NCI-H446 treated with DMSO at 0.1 percent for 48 hours (cell line): ENCODE results near the gene ZFP3.
"Not testable (repeated sequence)": the region's sequence is repeated elsewhere in the genome, so short reads cannot be mapped to it uniquely, and the experiment has no call there.

Experiments used
- DNase-seq: peaks from one replicate; lab custom pipeline; 2025; lab: John Stamatoyannopoulos, UW

The ZFP3 gene

GRCh38 chr17:5078106-5079028, at the start of gene ZFP3:
TSS of gene ZFP3 (plus strand) at chr17:5078467. CDS start at chr17:5091505, 13,038 bp downstream.
- DNase-seq = peak; percentile 79

- DNase-seq = not testable (repeated sequence)
Measured at GRCh38 chr17:5030168-5030567, 48.1 kb upstream of the ZFP3 start.

DNA sequence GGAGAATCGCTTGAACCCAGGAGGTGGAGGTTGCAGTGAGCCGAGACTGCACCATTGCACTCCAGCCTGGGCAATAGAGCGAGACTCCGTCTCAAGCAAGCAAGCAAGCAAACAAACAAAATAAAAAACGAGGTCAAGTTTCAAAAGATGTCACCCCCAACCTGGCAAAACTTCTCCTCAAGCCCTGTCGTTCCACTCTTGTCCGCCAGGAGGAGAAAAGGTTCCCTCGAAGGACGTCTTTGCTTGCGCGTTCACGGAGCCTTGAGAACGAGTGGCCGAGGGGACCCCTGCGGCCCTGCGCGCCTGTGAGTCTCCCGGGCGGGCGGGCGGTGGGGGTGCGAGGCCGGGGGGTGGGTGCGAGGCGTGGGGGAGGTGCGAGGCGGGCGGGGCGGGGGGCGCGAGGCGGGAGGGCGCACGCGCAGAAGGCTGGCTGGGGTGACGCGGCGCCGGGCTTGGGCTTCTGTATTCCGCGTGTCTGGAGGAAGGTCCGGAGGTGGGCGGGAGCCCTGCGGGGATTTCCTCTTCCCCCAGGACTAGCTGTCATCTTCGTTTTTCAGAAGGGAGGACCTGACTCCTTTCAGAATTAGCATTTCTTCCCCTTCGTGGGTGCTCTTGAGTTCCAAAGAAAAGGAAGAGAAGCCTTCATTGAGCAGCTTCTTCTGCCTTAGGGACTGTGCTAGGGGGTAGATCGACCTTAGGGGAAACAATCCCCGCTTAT, 46.7 kb upstream of the ZFP3 start:
- peak; percentile 44 for DNase-seq

GRCh38 chr17:5032865-5033264, 45.4 kb upstream of the ZFP3 start:
- no peak for DNase-seq

- no peak for DNase-seq
Measured at GRCh38 chr17:5033352-5034015, 44.8 kb upstream of the ZFP3 start.

- no peak for DNase-seq
Measured at GRCh38 chr17:5034063-5034462, 44.2 kb upstream of the ZFP3 start.

DNA sequence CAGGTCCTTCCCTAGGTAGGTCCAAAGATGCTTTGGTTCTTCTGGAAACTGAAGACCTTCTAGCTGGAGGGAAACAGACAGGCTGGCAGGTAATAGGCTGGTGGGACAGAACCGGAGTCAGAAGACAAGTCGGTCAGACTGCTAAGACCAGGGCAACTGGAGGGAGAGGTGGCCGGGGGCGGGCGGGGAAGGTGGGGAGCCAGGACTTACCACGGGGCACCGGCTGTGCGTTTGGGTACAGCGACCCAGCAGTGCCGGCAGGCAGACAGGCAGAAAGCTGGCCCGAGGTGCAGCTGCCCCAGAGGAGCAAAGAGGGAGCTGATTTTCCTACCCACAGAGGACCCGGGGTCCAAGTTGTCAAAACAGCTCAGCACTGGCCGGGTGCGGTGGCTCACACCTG, 43.6 kb upstream of the ZFP3 start:
- DNase-seq = no peak

GRCh38 chr17:5035315-5035714, 43.0 kb upstream of the ZFP3 start, which contains the start of gene SLC52A1:
TSS of gene SLC52A1 (minus strand) at chr17:5035426. CDS start at chr17:5034606, 820 bp downstream.
- DNase-seq = no peak

DNA sequence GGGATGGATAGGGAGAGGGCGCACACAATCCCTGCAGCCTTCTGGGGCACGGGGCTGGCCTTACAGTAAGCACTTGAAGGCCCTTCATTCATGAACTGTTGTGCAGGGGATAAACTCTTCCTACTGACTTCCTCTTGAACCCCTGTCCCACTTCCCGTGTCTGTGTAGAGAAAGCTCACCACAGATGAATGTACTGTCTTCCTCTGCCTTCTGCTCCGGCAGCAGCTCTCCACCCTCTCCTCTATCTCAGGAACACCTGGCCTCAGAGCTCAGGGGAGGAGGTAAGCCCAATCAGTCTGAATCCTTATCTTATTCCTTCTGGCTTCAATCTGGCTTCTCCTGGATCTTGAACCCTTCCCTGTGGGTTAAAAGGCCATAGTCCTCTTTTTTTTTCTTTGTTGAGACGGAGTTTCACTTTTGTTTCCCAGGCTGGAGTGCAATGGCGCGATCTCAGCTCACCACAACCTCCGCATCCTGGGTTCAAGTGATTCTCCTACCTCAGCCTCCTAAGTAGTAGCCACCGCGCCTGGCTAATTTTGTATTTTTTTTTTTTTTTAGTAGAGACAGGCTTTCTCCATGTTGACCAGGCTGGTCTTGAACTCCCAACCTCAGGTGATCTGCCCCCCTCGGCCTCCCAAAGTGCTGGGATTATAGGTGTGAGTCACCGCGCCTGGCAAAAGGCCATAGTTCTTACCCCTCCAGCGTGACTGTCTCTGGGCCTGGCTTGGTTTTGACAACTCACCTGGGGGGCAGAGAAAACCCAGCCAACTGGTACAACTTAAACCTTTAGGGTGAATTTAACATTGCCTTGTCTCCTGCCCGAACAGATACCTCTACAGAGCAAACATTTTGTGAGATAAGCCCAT, 35.9 kb upstream of the ZFP3 start:
- no peak for DNase-seq

- DNase-seq = no peak
Measured at GRCh38 chr17:5043524-5043923, 34.7 kb upstream of the ZFP3 start.

DNA sequence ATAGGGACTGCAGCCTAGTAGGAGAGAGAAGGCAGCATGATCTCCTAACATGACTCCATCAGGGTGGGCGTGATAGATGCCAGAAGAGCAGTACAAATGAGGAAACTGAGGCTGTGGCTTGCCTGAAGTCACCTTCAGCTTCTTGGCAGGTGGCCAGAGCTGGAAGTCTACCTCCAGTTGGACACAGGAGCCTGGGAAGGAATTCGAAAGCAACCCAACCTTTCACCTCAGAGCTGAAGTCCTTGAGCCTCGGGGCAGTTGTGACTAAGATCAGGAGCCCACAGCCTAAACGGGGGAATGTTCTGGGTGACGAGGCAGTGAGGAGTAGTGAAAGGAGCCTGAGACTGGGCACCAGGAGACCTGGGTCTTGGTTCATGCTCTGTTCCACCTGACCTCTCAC, 33.6 kb upstream of the ZFP3 start:
- no peak for DNase-seq

GRCh38 chr17:5045496-5045895, 32.8 kb upstream of the ZFP3 start:
- DNase-seq = no peak

DNA sequence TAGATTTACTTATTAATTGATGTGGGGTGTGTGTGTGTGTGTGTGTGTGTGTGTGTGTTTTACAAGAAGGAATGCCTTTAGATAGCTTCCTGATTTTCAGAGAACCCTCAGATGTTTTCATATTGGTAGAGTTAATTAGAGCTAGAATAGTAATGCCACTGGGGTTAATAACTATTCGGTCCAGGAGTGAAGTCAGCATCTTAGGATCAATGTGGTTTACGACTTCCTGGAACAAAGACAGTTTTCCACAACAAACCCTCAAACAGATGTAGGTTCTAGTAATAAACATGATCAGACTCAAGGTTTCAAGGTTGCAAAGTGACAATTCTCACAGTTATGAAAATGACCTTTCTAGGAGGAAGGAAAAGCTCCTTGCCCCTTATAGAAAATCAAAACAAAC, 30.8 kb upstream of the ZFP3 start:
- no peak for DNase-seq

- no peak for DNase-seq
Measured at GRCh38 chr17:5049314-5049841, 28.9 kb upstream of the ZFP3 start.

- DNase-seq = no peak
Measured at GRCh38 chr17:5050278-5050677, 28.0 kb upstream of the ZFP3 start.

GRCh38 chr17:5055543-5055942, 22.7 kb upstream of the ZFP3 start:
- no peak for DNase-seq

- no peak for DNase-seq
Measured at GRCh38 chr17:5065227-5065744, 13.0 kb upstream of the ZFP3 start.

DNA sequence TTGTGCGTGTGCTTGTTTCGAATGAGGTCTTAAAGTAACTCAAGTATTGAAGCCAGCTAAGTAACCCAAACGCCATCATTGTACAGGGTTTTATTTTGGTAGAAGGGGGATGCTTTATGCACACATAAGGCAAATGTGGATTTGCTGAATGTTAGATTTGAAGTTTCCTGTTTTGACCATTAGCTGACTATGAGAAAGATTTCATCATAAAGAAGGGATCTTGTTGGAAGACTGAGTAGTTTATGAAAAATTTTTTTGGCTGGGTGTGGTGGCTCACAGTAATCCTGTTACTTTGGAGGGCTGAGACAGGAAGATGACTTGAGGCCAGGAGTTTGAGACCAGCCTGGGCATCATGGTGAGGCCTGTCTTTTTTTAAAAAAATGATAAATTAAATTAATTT, 10.0 kb upstream of the ZFP3 start:
- no peak for DNase-seq

DNA sequence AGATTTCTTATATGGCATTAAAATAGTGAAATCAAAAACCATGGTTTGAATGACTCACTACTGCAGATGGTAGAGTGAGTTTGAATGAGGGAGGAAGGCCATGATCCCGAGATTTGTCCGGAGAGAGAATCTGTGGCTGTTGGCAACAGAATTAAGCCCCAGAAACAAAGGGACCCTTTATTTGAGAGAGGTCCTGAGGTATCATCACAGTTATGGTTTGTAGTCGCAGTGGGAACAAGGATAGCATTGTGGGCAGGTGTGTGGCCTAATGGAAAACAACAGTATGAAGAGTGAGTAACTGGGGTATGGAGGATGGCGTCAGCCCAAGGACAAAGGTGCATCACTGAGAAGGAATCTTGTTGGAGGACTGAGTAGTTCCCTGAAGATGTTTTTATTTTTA, 8.5 kb upstream of the ZFP3 start:
- no peak for DNase-seq

- DNase-seq = not testable (repeated sequence)
Measured at GRCh38 chr17:5075472-5075871, 2.8 kb upstream of the ZFP3 start.

- DNase-seq = not testable (repeated sequence)
Measured at GRCh38 chr17:5077275-5077674, 992 bp upstream of the ZFP3 start.
